GM12873 (cell line): ENCODE measurements around the gene TPM4.

ENCODE experiments used
- CTCF ChIP-seq: IDR thresholded peaks from 2 replicates; pipeline ENCODE4 v1.5.1; 2012; ENCODE audit warnings: low read depth, mild to moderate bottlenecking, moderate library complexity, low read length, control low read depth; ENCODE audit not compliant: insufficient read depth; ENCODE audit errors: missing control alignments

TPM4 gene

GRCh38 chr19:16117594-16118033 is 41.3 kb downstream of the TPM4 start:
- TF ChIP-seq CTCF, result peak; percentile 59

GRCh38 chr19:16118489-16119033 is 42.3 kb downstream of the TPM4 start:
- TF ChIP-seq CTCF, result no peak

GRCh38 chr19:16121141-16121540 is 44.8 kb downstream of the TPM4 start:
- no peak for TF ChIP-seq CTCF

GRCh38 chr19:16121967-16122366 is 45.7 kb downstream of the TPM4 start:
- no peak for TF ChIP-seq CTCF

- TF ChIP-seq CTCF, result no peak
Observed at GRCh38 chr19:16124953-16125352, 48.7 kb downstream of the TPM4 start.

- TF ChIP-seq CTCF, result no peak
Observed at GRCh38 chr19:16125737-16126495, 49.6 kb downstream of the TPM4 start.

GRCh38 chr19:16127080-16127479 is 50.8 kb downstream of the TPM4 start:
- TF ChIP-seq CTCF, result no peak
